Adipocyte (in vitro differentiated cells): ENCODE measurements around the gene KIDINS220.

Experiments
- DNase-seq: peaks from one replicate; pipeline ENCODE4 v3.0.0-alpha.2; 2015; ENCODE audit warnings: low read depth
- H3K27me3 ChIP-seq: replicated peaks from 2 replicates; pipeline ENCODE4 v1.7.0; 2013; ENCODE audit warnings: mild to moderate bottlenecking, low read length, moderate library complexity; ENCODE audit not compliant: control insufficient read depth, insufficient read depth
- H3K36me3 ChIP-seq: 2 replicates; pipeline ENCODE4 v1.7.0; 2013; ENCODE audit warnings: low read length, mild to moderate bottlenecking, moderate library complexity; ENCODE audit not compliant: control insufficient read depth, insufficient read depth, severe bottlenecking
- H3K4me1 ChIP-seq: 2 replicates; pipeline ENCODE4 v1.7.0; 2013; ENCODE audit warnings: mild to moderate bottlenecking, low read length, moderate library complexity; ENCODE audit not compliant: control insufficient read depth, insufficient read depth
- H3K4me3 ChIP-seq: 2 replicates; pipeline ENCODE4 v1.7.0; 2013; ENCODE audit warnings: mild to moderate bottlenecking, low read length, moderate library complexity
- H3K9ac ChIP-seq: 2 replicates; pipeline ENCODE4 v1.7.0; 2013; ENCODE audit warnings: mild to moderate bottlenecking, low read length, moderate library complexity
- H3K9me3 ChIP-seq: 2 replicates; pipeline ENCODE4 v1.7.0; 2013; ENCODE audit warnings: mild to moderate bottlenecking, low read length, moderate library complexity; ENCODE audit not compliant: control insufficient read depth

The KIDINS220 gene

DNA sequence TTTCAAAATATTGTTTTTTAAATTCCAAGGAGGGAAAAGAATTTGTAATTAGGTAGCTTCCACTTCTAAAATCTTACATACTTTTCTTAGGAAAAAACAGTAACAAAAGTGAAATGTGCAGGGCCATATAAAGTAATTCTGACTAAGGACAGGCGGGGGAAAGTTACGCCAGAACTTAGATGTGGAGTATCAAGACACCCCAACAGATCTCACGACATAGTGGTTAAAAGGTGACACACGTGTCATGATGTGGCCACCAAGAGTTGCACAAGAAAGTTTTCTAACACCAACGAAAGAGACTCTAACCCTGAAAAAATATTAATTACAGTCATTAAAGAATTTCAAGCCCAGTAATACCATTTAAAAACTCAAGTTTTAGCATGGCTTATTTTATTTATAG is 51.0 kb downstream of the KIDINS220 start:
- peaks cover 6% of the 10 kb centered on the region for H3K4me1 ChIP-seq
- no peak overlapping the region for H3K9ac ChIP-seq
- no peaks in the 10 kb centered on the region for H3K27me3 ChIP-seq
- no peaks in the 10 kb centered on the region for H3K9me3 ChIP-seq
- peaks cover 63% of the 10 kb centered on the region for H3K36me3 ChIP-seq
- DNase-seq = no peak
- H3K4me3 ChIP-seq = no peak overlapping the region

DNA sequence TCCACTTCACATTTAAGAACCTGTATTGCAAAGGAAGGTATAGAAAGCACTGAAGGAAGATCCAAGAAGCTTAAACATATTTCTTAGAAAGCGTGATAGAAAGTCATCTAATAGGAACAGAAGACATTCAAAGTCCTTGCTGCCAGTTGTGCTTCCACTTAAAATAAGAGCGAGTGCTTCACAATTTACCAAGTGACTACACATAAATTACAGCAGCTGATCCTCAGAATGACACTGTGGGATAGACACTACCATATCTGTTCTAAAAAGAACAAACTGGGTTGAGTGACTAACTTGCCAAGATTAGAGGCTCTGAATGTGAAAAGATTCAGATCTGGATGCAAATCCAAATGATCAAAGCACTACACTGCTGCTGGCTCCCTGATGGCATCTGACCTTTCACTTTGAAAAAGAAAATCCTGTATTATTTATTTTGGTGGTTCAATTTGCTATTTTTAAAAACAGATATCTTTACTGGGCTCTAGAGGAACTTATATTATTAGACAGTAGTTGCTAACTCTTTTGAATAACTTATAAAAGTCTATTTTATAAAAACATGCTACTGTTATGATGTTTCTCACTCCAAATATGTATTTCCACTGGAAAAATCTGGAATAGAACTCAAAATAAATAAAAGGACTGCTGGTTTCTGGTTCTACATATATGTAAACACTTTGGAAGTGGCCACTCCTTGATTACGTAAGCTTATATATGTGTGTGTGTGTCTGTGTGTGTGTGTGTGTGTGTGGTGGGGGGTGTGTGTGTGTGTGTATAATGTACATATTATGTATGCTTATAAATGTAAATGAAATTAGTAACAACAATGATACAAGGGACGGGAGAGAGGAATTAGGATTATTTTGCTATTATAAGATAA is 57.4 kb downstream of the KIDINS220 start:
- no peak for DNase-seq
- Histone ChIP-seq H3K4me1 (peaks cover 3% of the 10 kb centered on the region), H3K9ac (no peak overlapping the region), H3K36me3 (peaks cover 67% of the 10 kb centered on the region), H3K27me3 (no peaks in the 10 kb centered on the region), H3K9me3 (no peaks in the 10 kb centered on the region), H3K4me3 (no peak overlapping the region)

DNA sequence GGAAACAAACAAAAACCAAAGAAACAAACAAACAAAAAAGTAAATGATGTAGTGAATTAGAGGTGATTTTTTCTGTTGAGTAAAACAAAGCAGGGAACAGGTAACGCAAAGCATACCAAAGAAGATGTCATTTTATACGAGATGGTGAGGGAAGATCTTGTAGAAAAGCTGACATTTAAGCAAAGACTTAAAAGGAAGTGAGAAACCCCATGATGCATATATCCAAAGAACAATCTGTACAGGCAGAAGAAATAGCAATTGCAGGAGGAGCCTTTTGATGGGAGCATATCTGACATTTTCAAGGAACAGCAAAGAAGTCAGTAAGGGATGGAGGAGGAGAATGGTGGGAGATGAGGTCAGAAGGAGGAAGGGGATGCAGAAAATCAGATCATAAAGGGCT is 63.0 kb downstream of the KIDINS220 start:
- Histone ChIP-seq H3K36me3 (peaks cover 77% of the 10 kb centered on the region), H3K9me3 (no peaks in the 10 kb centered on the region), H3K9ac (no peak overlapping the region), H3K4me1 (no peaks in the 10 kb centered on the region), H3K4me3 (no peak overlapping the region), H3K27me3 (no peaks in the 10 kb centered on the region)
- DNase-seq = no peak

DNA sequence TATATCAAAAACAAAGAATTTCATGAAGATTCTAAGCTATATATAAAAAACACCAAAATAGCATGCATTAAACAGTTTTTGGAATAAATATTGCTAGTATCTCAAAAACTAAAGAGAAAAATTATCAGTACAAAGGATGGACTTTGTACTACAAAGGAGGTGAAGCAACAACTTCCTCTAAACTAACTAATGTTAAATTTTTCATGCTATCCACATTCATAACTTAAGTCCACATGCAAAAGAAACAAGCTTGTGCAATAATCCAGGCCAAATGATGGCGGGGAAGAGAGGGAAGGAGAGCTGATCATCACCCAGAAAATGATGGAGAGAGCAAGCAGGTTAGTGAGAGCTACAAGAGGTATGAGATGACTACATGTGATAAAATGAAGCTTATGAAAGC is 70.1 kb downstream of the KIDINS220 start:
- H3K9ac ChIP-seq = no peak overlapping the region
- H3K36me3 ChIP-seq = peaks cover 42% of the 10 kb centered on the region
- no peaks in the 10 kb centered on the region for H3K27me3 ChIP-seq
- H3K4me1 ChIP-seq = no peaks in the 10 kb centered on the region
- no peak overlapping the region for H3K4me3 ChIP-seq
- no peaks in the 10 kb centered on the region for H3K9me3 ChIP-seq
- no peak for DNase-seq

DNA sequence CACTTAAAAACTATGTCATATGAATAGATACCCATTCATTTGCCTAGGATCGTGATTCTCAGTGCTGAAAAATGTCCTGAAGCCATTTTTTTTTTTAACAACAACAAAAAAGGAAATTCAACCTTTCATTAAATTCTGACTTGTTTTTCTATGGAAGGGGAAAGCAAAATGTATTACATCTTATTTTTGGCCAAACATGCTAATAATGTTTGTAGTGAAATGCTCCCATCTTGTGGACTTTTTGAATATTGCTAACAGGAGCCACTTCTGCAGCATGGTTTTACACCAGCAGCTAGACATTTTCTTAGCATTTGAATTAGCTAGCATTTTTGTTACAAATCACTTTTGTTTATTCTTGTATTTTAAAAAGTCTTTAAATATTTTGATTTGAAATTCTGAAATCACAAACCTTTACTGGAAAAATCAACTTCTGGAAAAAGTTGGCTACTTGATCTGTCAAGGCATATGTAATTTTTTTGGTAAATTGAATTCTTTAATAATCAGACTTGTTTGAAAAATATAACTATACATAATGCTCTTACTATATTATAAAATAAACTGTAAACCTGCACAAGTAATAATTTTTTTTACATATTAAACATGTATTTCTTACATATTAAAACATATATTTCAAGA is 75.8 kb downstream of the KIDINS220 start:
- peaks cover 10% of the 10 kb centered on the region for H3K9me3 ChIP-seq
- H3K4me3 ChIP-seq = no peak overlapping the region
- H3K36me3 ChIP-seq = peaks cover 35% of the 10 kb centered on the region
- H3K27me3 ChIP-seq = no peaks in the 10 kb centered on the region
- peaks cover 3% of the 10 kb centered on the region for H3K4me1 ChIP-seq
- H3K9ac ChIP-seq = no peak overlapping the region
- peak; percentile 75 for DNase-seq

DNA sequence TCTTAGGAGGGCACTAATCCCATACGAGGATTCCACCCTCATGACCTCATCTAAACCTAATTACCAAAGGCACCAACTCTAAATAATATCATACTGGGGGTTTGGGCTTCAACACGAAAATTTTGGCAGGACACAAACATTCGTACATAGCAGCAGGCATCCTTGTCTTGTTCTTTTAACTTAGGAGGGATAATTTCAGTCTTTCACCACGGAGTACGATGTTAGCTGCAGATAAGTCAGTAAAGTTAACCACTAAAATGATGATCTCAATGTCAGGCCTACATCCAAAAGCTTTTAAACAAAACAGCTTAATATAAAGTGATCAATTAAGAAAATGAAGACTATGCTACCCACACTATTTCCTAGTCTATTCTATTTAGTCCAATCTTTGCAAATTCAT is 80.7 kb downstream of the KIDINS220 start:
- no peak overlapping the region for H3K4me3 ChIP-seq
- peaks cover 35% of the 10 kb centered on the region for H3K36me3 ChIP-seq
- peaks cover 15% of the 10 kb centered on the region for H3K4me1 ChIP-seq
- peaks cover 18% of the 10 kb centered on the region for H3K9me3 ChIP-seq
- H3K9ac ChIP-seq = no peak overlapping the region
- DNase-seq = no peak
- no peaks in the 10 kb centered on the region for H3K27me3 ChIP-seq

DNA sequence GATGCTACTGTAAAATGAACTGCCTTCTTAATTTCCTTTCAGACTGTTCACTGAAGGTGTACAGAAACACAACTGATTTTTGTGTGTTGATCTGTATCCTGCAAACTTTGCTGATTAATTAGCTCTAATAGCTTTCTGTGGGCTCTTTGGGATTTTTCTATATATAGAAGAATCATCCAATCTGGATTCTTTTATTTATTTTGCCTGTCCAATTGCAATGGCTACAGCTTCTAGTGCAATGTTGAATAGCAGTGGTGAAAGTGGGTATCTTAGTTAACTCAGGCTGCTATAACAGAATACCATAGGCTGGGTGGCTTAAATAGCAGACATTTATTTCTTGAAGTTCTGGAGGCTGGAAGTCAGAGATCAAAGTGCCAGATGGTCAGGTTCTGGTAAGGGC is 81.2 kb downstream of the KIDINS220 start:
- Histone ChIP-seq H3K9ac (no peak overlapping the region), H3K36me3 (peaks cover 35% of the 10 kb centered on the region), H3K9me3 (peaks cover 18% of the 10 kb centered on the region), H3K4me3 (no peak overlapping the region), H3K27me3 (no peaks in the 10 kb centered on the region), H3K4me1 (peaks cover 15% of the 10 kb centered on the region)
- no peak for DNase-seq

DNA sequence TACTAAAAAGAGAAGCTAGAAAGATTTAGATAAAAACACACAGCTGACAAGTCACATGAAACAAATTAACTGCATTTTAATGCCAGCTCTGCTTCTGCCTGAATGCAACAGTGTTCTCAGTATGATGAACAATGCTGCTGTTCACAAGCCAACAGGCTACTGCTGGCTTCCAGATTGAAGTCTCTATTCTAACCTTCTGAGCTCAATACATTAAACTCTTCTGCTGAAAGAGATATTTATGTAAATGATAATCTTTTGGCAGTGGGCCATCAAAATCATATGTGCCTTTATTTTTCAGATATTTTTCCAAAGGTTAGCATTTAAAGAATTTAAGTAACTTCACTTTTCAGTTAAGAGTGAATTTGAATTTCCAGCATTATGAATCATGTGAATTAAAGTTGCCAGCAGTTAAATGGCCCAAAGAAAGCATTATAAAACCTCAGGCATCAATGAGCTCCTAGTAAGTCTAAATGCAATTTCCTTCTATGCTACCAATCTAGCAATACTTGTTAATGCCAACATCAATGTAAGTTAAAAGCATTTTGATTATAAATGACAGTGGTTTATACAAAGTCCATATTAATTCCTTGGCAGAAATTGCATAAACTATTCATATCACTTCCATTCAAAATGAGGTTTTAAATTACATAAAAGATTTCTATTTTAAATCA is 83.2 kb downstream of the KIDINS220 start:
- H3K4me1 ChIP-seq = peaks cover 24% of the 10 kb centered on the region
- peaks cover 43% of the 10 kb centered on the region for H3K36me3 ChIP-seq
- H3K27me3 ChIP-seq = no peaks in the 10 kb centered on the region
- H3K9ac ChIP-seq = no peak overlapping the region
- H3K4me3 ChIP-seq = no peak overlapping the region
- peaks cover 18% of the 10 kb centered on the region for H3K9me3 ChIP-seq
- peak; percentile 52 for DNase-seq

DNA sequence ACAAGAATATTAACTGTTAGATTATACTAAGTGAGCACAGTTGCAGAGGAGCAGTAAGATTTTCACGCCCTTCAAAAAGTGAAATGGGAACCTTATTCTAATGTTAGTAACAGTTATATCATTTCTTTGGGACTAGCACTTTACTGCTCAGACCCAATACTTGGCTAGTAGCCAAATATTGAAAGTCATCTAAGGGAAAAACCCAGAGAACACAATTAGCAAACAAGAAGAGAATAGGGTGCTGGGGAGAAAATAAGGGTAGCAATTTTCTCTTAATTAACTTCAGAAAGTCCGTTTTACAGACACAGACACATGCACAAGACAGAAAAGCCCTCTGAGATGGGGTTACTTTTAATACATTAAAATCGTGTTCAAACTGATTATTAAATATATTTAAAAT is 83.8 kb downstream of the KIDINS220 start:
- Histone ChIP-seq H3K9me3 (peaks cover 15% of the 10 kb centered on the region), H3K36me3 (peaks cover 36% of the 10 kb centered on the region), H3K4me3 (no peak overlapping the region), H3K9ac (no peak overlapping the region), H3K27me3 (no peaks in the 10 kb centered on the region), H3K4me1 (peaks cover 24% of the 10 kb centered on the region)
- peak; percentile 4 for DNase-seq

DNA sequence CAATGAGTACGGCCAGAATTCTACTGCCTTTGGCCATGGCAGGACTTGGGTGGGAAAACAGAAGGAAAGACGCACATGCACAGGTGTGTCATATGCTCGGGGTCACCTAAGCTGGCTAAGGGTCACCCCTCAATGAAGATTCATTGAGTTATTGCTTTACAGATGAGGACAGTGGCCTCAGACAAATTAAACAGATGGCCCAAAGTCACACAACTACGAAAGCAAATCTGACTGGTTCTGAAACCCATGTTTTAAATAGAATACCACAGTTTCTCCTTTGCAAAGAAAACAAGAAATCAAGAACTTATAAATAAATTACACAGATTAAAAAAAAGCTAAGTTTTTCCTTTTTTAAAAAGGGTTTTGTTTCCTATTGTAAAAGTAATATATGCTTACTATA is 85.0 kb downstream of the KIDINS220 start:
- Histone ChIP-seq H3K36me3 (peaks cover 35% of the 10 kb centered on the region), H3K4me3 (no peak overlapping the region), H3K27me3 (no peaks in the 10 kb centered on the region), H3K4me1 (peaks cover 23% of the 10 kb centered on the region), H3K9me3 (peaks cover 10% of the 10 kb centered on the region), H3K9ac (no peak overlapping the region)
- no peak for DNase-seq

DNA sequence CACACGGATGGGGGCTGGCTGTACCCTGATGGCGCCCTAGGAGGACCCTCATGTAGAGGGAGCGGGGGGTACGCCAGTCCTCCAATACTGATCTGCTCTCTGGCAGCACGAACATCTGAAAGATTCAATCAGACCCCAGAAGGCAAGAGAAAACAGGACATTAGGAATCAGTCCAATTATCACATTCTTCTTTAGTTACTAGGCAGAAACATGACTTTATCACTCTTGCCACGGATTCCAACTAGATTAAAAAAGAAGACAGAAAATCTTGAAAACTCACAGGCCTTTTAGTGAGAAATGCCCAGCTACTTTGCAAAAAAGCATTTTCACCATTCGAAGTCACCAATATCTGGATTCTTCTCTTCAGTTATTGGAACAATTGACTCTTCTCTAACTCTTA is 87.2 kb downstream of the KIDINS220 start:
- Histone ChIP-seq H3K4me3 (no peak overlapping the region), H3K9me3 (no peaks in the 10 kb centered on the region), H3K27me3 (no peaks in the 10 kb centered on the region), H3K4me1 (peaks cover 21% of the 10 kb centered on the region), H3K9ac (no peak overlapping the region), H3K36me3 (peaks cover 24% of the 10 kb centered on the region)
- DNase-seq = peak; percentile 14
